AML-193 (cell line): ENCODE measurements around the gene C19orf33.
A peak's percentile ranks its signal among the peaks of the same experiment; 100 is the strongest.

Experiments used
- DNase-seq, 2 experiments: peaks; one replicate each; lab custom pipeline; 2025; lab: John Stamatoyannopoulos, UW

Gene C19orf33

GRCh38 chr19:38280030-38280921 is 23.8 kb upstream of the C19orf33 start:
- DNase-seq, result no peak

GRCh38 chr19:38281811-38282566 is 22.1 kb upstream of the C19orf33 start:
- no peak for DNase-seq

DNA sequence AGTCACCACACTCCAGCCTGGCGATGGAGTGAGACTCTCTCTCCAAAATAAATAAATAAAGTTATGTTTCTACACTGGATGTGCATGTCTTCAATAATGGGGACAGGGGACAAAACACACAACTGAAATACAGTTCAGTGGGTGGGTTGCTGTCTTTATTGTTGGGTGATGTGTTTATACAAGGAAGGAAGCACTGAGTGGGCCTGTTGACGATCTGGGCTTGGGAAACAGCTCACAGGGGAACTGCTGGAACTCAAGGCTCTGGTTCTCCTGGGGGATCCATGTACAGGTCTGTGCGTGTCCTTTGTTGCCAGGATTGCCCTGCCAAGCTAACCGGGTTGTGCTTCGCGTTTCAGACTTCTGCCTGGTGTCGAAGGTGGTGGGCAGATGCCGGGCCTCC is 20.8 kb upstream of the C19orf33 start:
- no peak for DNase-seq

DNA sequence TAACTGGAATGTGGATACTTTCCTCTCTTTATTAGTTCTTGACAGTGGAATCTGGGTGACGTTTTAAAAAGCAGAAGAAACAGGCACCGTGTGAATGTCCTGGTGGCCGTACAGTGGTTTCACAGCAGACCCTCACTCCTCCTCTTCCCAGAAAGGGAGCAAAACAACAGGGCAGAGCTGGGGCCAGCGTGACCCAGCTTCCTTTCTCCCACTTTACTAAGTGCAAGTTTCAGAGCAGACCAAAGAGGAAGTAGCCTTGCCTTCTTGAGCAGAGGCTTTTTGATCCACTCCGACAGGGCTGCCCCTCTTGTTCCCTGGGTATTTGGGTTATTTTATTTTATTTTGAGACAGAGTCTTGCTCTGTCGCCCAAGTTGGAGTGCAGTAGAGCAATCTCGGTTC is 19.6 kb upstream of the C19orf33 start:
- no peak for DNase-seq

GRCh38 chr19:38285567-38285966 is 18.5 kb upstream of the C19orf33 start:
- DNase-seq, result no peak

GRCh38 chr19:38287604-38288003 is 16.4 kb upstream of the C19orf33 start:
- DNase-seq, result peak; percentile 58 to 79

GRCh38 chr19:38288123-38288855 is 15.8 kb upstream of the C19orf33 start:
- no peak for DNase-seq

DNA sequence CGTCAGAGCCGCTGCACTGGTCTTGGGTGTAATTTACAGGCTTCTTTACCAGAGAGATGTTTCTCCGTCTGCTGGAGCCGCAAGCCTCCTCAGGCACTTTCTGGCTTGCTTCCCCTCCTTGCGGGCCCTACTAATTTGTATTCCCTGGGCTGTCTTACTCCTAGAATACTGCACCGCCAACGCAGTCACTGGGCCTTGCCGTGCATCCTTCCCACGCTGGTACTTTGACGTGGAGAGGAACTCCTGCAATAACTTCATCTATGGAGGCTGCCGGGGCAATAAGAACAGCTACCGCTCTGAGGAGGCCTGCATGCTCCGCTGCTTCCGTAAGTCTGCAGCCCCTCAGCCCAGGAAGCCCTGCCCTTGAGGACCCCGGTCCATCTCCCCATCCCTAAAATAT is 14.1 kb upstream of the C19orf33 start:
- DNase-seq, result no peak

GRCh38 chr19:38290631-38291147 is 13.4 kb upstream of the C19orf33 start:
- DNase-seq, result no peak

- no peak for DNase-seq
Observed at GRCh38 chr19:38291855-38292254, 12.2 kb upstream of the C19orf33 start.

DNA sequence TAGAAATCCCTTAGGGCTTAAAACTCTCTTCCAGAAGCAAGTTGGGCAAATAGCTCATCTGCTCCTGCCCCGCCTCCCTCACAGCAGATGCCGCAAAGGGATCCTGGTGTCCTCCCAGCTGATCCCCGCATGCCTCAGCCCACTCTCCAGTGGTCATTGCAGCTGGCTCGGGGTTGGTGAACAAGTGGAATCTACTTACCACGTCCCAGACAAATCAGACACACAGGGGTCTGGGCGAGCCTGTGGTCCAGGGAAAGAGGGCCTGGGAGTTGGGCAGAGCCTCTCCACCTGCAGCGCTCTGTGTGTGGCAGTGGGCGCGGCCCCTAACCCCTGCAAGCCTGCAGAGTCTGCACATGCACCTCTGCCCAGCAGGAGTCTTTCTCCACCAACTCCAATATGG is 10.8 kb upstream of the C19orf33 start:
- DNase-seq, result no peak

DNA sequence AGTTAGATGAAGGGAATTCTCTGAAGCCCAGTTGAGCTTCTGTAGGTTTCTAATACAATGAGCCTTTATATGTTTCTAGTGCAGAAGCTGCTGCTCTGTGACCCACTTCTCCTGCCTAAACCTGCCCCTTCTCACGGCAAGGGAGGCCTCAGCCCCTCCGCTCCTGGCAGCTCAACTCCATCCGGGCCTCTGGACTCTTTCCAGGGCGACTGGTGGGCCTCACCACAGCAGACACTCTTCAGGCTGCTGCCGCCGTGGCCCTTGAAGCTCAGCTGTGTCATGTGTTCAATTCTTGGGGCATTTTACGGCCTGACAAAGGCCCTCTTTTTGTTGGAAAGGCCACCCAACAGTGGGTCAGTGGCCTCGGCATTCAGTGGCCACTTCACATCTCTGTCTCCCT is 10.0 kb upstream of the C19orf33 start:
- no peak for DNase-seq

DNA sequence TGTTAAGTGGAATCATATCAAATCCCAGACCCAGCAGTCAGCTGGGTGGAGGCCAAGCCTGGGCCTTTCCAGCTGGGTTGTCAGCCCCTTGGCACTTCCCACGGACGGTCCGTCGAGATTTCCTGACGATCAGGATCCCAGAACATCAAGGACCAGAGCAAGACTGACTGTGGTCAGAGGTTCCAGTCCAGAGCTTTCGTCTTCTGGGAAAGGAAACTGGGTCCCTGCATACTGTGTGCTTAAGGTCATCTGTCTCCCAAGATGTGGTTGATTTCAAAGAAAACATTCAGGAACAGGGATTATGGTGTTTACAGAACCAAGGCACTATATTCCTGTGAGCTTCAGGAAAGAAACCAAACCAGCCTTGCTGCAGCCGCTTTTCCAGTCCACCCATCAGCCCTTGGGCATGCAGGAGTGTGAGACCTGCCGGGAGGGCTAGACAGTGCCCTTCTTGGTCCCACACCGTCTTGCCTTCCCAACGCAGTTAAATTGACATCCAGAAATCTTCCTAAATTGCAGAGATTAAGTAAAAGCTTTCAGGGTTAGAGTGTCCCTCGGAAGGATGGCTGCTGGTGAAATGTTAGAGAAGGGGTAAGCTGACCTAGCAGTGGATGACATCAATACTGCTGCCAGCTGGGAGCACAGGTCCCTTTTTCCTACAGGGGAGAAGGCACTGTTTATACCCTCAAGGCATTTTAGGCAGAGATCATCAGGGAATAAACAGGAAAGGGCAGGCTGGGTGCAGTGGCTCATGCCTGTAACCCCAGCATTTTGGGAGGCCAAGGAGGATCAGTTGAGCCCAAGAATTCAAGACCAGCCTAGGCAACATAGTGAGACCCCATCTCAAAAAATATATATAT is 5.0 kb upstream of the C19orf33 start:
- no peak for DNase-seq

DNA sequence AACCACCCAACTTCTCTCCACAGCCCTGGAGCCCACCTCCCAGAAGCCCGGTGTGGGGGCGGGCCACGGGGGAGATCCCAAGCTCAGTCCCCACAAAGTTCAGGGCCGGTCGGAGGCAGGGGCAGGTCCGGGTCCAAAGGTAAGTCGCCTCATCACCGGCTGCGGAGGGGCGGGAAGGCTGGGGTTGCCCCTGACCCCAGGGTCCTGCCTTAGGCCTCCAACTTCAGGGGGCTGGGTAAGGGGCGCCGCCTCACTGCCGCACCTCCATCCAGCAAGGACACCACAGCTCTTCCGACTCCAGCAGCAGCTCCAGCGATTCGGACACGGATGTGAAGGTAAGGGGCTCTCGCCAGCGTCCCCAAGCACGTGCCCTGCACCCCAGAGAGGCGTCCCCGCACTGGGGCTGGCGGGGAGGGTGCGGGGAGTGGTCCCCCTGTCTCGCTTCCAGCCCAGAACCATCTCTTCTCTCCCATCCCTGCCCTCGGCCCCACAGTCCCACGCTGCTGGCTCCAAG is 358 bp downstream of the C19orf33 start:
- DNase-seq, result no peak

- no peak for DNase-seq
Observed at GRCh38 chr19:38304866-38305429, 897 bp downstream of the C19orf33 start.

- no peak for DNase-seq
Observed at GRCh38 chr19:38306236-38306635, 2.2 kb downstream of the C19orf33 start.

GRCh38 chr19:38307076-38307475 is 3.0 kb downstream of the C19orf33 start:
- no peak for DNase-seq

- DNase-seq, result no peak
Observed at GRCh38 chr19:38307597-38307996, 3.5 kb downstream of the C19orf33 start.

DNA sequence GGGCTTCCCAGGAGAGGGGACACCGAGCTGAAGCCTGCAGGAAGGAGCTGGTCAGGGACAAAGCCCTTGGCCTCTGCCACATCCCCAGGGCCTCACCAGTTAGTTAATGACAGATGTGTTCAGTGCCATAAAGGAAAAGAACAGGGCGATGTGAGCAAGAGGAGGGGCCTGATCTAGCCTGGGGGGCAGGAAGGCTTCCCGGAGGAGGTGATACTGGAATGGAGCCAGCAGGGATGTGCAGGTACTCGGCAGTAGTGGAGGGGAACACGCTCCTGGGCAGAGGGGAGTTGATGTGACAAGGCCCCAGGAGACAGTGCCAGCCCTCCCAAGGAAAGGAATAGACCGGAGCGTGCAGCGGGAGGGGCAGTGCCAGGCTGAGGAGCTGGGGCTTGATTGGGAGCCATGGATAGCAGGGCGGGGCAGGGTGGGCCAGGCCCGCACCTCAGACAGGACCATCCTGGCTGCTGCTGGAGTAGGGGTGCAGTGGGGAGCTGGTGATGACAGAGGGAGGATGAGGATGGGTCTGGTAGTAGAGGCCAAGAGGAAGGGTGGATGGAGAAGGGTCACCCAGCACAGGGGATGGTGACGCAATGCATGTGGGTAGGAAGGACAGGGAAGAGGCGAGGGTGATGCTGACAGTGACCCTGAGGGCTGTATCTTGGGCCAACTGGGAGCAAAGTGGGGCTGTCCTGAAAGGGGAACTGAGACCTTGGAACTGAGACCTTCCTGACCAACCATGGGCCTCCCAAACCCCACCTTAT is 4.1 kb downstream of the C19orf33 start:
- peak; percentile 3 to 14 for DNase-seq
